A549 (cell line): ENCODE results near the gene CPLX1. TPM values are rescaled to one million over a fixed set of nuclear protein-coding genes. Genes with fewer than 3 reads are reported as not detected.

Source experiments
- ATAC-seq, 2 experiments: fragments of 200-7000 bp in 1 of 2; fragments of >200 bp in 1 of 2; cut with Nextera tagmentation in 1 of 2; cut with Tn5 transposase in 1 of 2; 3 replicates each; pipeline versions ENCODE4 v1.8.0 to v1.9.1; 2018 to 2020; ENCODE audit warnings: mild to moderate bottlenecking in 1 of 2, moderate library complexity in 1 of 2
- CTCF ChIA-PET: fragments of 300-600 bp; sonication (Branson Sonifier 250); formaldehyde crosslinking; extraction: SDS; loops from one replicate; lab custom pipeline; 2021; ENCODE audit warnings: antibody characterized with exemption, inconsistent platforms; lab: Yijun Ruan, JAX
- POLR2A ChIA-PET: fragments of 350-600 bp; formaldehyde crosslinking; extraction: SDS; loops from one replicate; lab custom pipeline; 2021; ENCODE audit warnings: antibody characterized with exemption, inconsistent platforms; lab: Yijun Ruan, JAX
- DNase-seq, 2 experiments: peaks; one replicate each; pipeline versions ENCODE4 v3.0.0 to v3.0.0-alpha.2; 2011 to 2016; ENCODE audit warnings: low read depth in 1 of 2, low spot score in 1 of 2
- FAIRE-seq: peaks from 2 replicates; lab custom pipeline; 2011; peaks lifted over from hg19 to GRCh38; lab: Jason Lieb, UNC
- H3K27ac ChIP-seq, 2 experiments: fragments of >200 bp; sonication (Bioruptor Twin); formaldehyde crosslinking; 3 replicates each; pipeline ENCODE4 v1.5.1; 2016 to 2017
- H3K4me1 ChIP-seq: fragments of >200 bp; sonication (Bioruptor Twin); formaldehyde crosslinking; 3 replicates; pipeline ENCODE4 v1.6.1; 2016
- H3K4me2 ChIP-seq: fragments of >200 bp; sonication (Bioruptor Twin); formaldehyde crosslinking; 3 replicates; pipeline ENCODE4 v1.6.1; 2016
- H3K4me3 ChIP-seq: fragments of >200 bp; sonication (Bioruptor Twin); formaldehyde crosslinking; 3 replicates; pipeline ENCODE4 v1.5.1; 2016
- H3K9me3 ChIP-seq: fragments of >200 bp; sonication (Bioruptor Twin); formaldehyde crosslinking; 3 replicates; pipeline ENCODE4 v1.6.1; 2016
- BHLHE40 ChIP-seq: IDR thresholded peaks from 2 replicates; pipeline ENCODE4 v1.6.1; 2012; ENCODE audit warnings: low read depth, low read length, inconsistent platforms
- CBX2 ChIP-seq: fragments of 200-600 bp; sonication (generic); IDR thresholded peaks from 2 replicates; pipeline ENCODE4 v1.6.1; 2016; ENCODE audit warnings: low read depth, mild to moderate bottlenecking, borderline replicate concordance
- CBX8 ChIP-seq: fragments of 200-600 bp; sonication (generic); IDR thresholded peaks from 2 replicates; pipeline ENCODE4 v1.6.1; 2016
- EHF ChIP-seq: fragments of 250-450 bp; sonication (Bioruptor Pico); IDR thresholded peaks from 2 replicates; pipeline ENCODE4 v1.5.0; 2020; ENCODE audit warnings: mild to moderate bottlenecking
- HOXB13 ChIP-seq: fragments of 250-450 bp; sonication (Bioruptor Pico); IDR thresholded peaks from 2 replicates; pipeline ENCODE4 v1.5.0; 2020; ENCODE audit warnings: low read depth, mild to moderate bottlenecking, moderate library complexity
- KDM1A ChIP-seq: fragments of 200-600 bp; sonication (generic); IDR thresholded peaks from 2 replicates; pipeline ENCODE4 v1.6.1; 2016; ENCODE audit warnings: low read depth, mild to moderate bottlenecking
- MYC ChIP-seq: IDR thresholded peaks from 2 replicates; pipeline ENCODE4 v1.6.1; 2012; ENCODE audit warnings: mild to moderate bottlenecking, inconsistent platforms, low read length, improper control_type of control experiment, borderline replicate concordance
- RNF2 ChIP-seq: fragments of 200-600 bp; sonication (generic); IDR thresholded peaks from 2 replicates; pipeline ENCODE4 v1.6.1; 2016; ENCODE audit warnings: low read depth, mild to moderate bottlenecking, antibody characterized with exemption, moderate library complexity, borderline replicate concordance
- SMC3 ChIP-seq: fragments of >200 bp; sonication (Bioruptor Twin); formaldehyde crosslinking; IDR thresholded peaks from 3 replicates; pipeline ENCODE4 v1.6.1; 2018; ENCODE audit warnings: inconsistent platforms
- SREBF2 ChIP-seq: fragments of 450-650 bp; IDR thresholded peaks from 2 replicates; pipeline ENCODE4 v1.6.1; 2014; ENCODE audit warnings: mild to moderate bottlenecking, moderate library complexity
- TFCP2L1 ChIP-seq: fragments of 250-450 bp; sonication (Bioruptor Pico); IDR thresholded peaks from 2 replicates; pipeline ENCODE4 v1.5.0; 2021; ENCODE audit warnings: mild to moderate bottlenecking
- ZC3H11A ChIP-seq: fragments of 450-650 bp; IDR thresholded peaks from 2 replicates; pipeline ENCODE4 v1.6.1; 2014; ENCODE audit warnings: antibody characterized with exemption, mild to moderate bottlenecking
- ZFP36 ChIP-seq: fragments of 450-650 bp; IDR thresholded peaks from 2 replicates; pipeline ENCODE4 v1.6.1; 2014; ENCODE audit warnings: borderline replicate concordance; ENCODE audit not compliant: partially characterized antibody
- WGBS: methylation state at CpG from one replicate; pipeline ENCODE4 v1.1.6; 2017; ENCODE audit errors: missing lambda C conversion rate; 5-methylcytosine and 5-hydroxymethylcytosine counted together
- polyA plus RNA-seq, 4 experiments: library from polyadenylated mRNA; depleted of rRNA in 3 of 4; stranded (reverse); fragments of >200 nt; fragmentation: RNase III in 1 of 4; extraction: RNeasy Plus Mini Kit Qiagen cat#74134 plus additional on column Dnase treatment in 1 of 4; gene quantifications; 2 replicates in 3 of 4; 3 replicates in 1 of 4; pipeline ENCODE4 v1.2.3, GENCODE V29; 2011 to 2017
- TF ChIP-seq, protein P1 (sequence below): fragments of 450-650 bp; IDR thresholded peaks from 2 replicates; pipeline ENCODE4 v1.6.1; 2014; ENCODE audit warnings: antibody characterized with exemption
- TF ChIP-seq, protein P2 (sequence below): fragments of >200 bp; sonication (Bioruptor Twin); formaldehyde crosslinking; IDR thresholded peaks from 3 replicates; pipeline ENCODE4 v1.5.1; 2016
- TF ChIP-seq, protein P3 (sequence below): fragments of 150-350 bp; IDR thresholded peaks from 2 replicates; pipeline ENCODE4 v1.6.1; 2014; ENCODE audit warnings: low read depth, mild to moderate bottlenecking, low read length

Gene CPLX1
- polyA plus RNA-seq, 2 of the 4 experiments (the other 2 are of a cell fraction): 0.19 to 0.57 TPM

GRCh38 chr4:735583-735982 lies 90.3 kb downstream of the CPLX1 start:
- Histone ChIP-seq H3K4me3 (no peak overlapping the region), H3K27ac (no peak overlapping the region), H3K4me1 (no peaks in the 10 kb centered on the region), H3K4me2 (no peak overlapping the region), H3K9me3 (no peaks in the 10 kb centered on the region)
- ChIA-PET POLR2A (no interaction called here), CTCF (no interaction called here)
- no peak for ATAC-seq
- no peak for FAIRE-seq
- no peak for DNase-seq
- TF ChIP-seq, protein P1, sequence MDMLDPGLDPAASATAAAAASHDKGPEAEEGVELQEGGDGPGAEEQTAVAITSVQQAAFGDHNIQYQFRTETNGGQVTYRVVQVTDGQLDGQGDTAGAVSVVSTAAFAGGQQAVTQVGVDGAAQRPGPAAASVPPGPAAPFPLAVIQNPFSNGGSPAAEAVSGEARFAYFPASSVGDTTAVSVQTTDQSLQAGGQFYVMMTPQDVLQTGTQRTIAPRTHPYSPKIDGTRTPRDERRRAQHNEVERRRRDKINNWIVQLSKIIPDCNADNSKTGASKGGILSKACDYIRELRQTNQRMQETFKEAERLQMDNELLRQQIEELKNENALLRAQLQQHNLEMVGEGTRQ: no peak
- TF ChIP-seq SREBF2 (no peak), ZFP36 (no peak), TFCP2L1 (no peak), SMC3 (no peak), CBX2 (no peak), EHF (CRISPR knock-in tag) (no peak), RNF2 (no peak), BHLHE40 (no peak), ZC3H11A (no peak), HOXB13 (CRISPR knock-in tag) (no peak), CBX8 (no peak), KDM1A (no peak), MYC (no peak)
- TF ChIP-seq, protein P2, sequence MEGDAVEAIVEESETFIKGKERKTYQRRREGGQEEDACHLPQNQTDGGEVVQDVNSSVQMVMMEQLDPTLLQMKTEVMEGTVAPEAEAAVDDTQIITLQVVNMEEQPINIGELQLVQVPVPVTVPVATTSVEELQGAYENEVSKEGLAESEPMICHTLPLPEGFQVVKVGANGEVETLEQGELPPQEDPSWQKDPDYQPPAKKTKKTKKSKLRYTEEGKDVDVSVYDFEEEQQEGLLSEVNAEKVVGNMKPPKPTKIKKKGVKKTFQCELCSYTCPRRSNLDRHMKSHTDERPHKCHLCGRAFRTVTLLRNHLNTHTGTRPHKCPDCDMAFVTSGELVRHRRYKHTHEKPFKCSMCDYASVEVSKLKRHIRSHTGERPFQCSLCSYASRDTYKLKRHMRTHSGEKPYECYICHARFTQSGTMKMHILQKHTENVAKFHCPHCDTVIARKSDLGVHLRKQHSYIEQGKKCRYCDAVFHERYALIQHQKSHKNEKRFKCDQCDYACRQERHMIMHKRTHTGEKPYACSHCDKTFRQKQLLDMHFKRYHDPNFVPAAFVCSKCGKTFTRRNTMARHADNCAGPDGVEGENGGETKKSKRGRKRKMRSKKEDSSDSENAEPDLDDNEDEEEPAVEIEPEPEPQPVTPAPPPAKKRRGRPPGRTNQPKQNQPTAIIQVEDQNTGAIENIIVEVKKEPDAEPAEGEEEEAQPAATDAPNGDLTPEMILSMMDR: no peak
- TF ChIP-seq, protein P3, sequence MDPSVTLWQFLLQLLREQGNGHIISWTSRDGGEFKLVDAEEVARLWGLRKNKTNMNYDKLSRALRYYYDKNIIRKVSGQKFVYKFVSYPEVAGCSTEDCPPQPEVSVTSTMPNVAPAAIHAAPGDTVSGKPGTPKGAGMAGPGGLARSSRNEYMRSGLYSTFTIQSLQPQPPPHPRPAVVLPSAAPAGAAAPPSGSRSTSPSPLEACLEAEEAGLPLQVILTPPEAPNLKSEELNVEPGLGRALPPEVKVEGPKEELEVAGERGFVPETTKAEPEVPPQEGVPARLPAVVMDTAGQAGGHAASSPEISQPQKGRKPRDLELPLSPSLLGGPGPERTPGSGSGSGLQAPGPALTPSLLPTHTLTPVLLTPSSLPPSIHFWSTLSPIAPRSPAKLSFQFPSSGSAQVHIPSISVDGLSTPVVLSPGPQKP: no peak
- 81% methylated on average over 7 of the region's 8 CpGs for WGBS

Other genes with a start within 250 kb of the CPLX1 start
- gene TMEM271, start 249.8 kb downstream of the CPLX1 start, polyA plus RNA-seq (2011; rRNA removed): not detected in 2 replicates
- gene TMEM271, start 249.8 kb downstream of the CPLX1 start, polyA plus RNA-seq (2017; fragmentation: RNase III; extraction: RNeasy Plus Mini Kit Qiagen cat#74134 plus additional on column Dnase treatment): not detected in 3 replicates
- gene PDE6B, start 200.6 kb downstream of the CPLX1 start, polyA plus RNA-seq (2011; rRNA removed): not detected in 2 replicates
- gene PDE6B, start 200.6 kb downstream of the CPLX1 start, polyA plus RNA-seq (2017; fragmentation: RNase III; extraction: RNeasy Plus Mini Kit Qiagen cat#74134 plus additional on column Dnase treatment): 0.03 TPM in 1 of 3 replicates, not detected in the others
- gene ATP5ME, start 151.9 kb downstream of the CPLX1 start, polyA plus RNA-seq (2011; rRNA removed): 198 and 214 TPM in 2 replicates
- gene ATP5ME, start 151.9 kb downstream of the CPLX1 start, polyA plus RNA-seq (2017; fragmentation: RNase III; extraction: RNeasy Plus Mini Kit Qiagen cat#74134 plus additional on column Dnase treatment): 659 to 715 TPM (median 660 TPM) in 3 replicates
- 7.6 and 8.0 TPM in 2 replicates for gene MYL5, start 151.6 kb downstream of the CPLX1 start, polyA plus RNA-seq (2011; rRNA removed)
- 8.3 to 9.4 TPM (median 8.9 TPM) in 3 replicates for gene MYL5, start 151.6 kb downstream of the CPLX1 start, polyA plus RNA-seq (2017; fragmentation: RNase III; extraction: RNeasy Plus Mini Kit Qiagen cat#74134 plus additional on column Dnase treatment)
- gene SLC49A3, start 137.0 kb downstream of the CPLX1 start, polyA plus RNA-seq (2011; rRNA removed): 0.05 TPM in 1 of 2 replicates, not detected in the other
- 0.09 to 0.12 TPM (median 0.11 TPM) in 3 replicates for gene SLC49A3, start 137.0 kb downstream of the CPLX1 start, polyA plus RNA-seq (2017; fragmentation: RNase III; extraction: RNeasy Plus Mini Kit Qiagen cat#74134 plus additional on column Dnase treatment)
- gene PCGF3, start 120.3 kb downstream of the CPLX1 start, polyA plus RNA-seq (2011; rRNA removed): 21.0 and 21.7 TPM in 2 replicates
- 14.2 to 17.8 TPM (median 15.9 TPM) in 3 replicates for gene PCGF3, start 120.3 kb downstream of the CPLX1 start, polyA plus RNA-seq (2017; fragmentation: RNase III; extraction: RNeasy Plus Mini Kit Qiagen cat#74134 plus additional on column Dnase treatment)
- 13.8 and 15.3 TPM in 2 replicates for gene GAK, start 106.2 kb upstream of the CPLX1 start, polyA plus RNA-seq (2011; rRNA removed)
- 31.5 to 34.3 TPM (median 34.3 TPM) in 3 replicates for gene GAK, start 106.2 kb upstream of the CPLX1 start, polyA plus RNA-seq (2017; fragmentation: RNase III; extraction: RNeasy Plus Mini Kit Qiagen cat#74134 plus additional on column Dnase treatment)
- 19.4 and 26.5 TPM in 2 replicates for gene TMEM175, start 106.3 kb upstream of the CPLX1 start, polyA plus RNA-seq (2011; rRNA removed)
- gene TMEM175, start 106.3 kb upstream of the CPLX1 start, polyA plus RNA-seq (2017; fragmentation: RNase III; extraction: RNeasy Plus Mini Kit Qiagen cat#74134 plus additional on column Dnase treatment): 14.8 to 16.7 TPM (median 15.7 TPM) in 3 replicates
- 2.7 and 3.3 TPM in 2 replicates for gene DGKQ, start 147.4 kb upstream of the CPLX1 start, polyA plus RNA-seq (2011; rRNA removed)
- 6.2 to 7.8 TPM (median 7.0 TPM) in 3 replicates for gene DGKQ, start 147.4 kb upstream of the CPLX1 start, polyA plus RNA-seq (2017; fragmentation: RNase III; extraction: RNeasy Plus Mini Kit Qiagen cat#74134 plus additional on column Dnase treatment)
- gene IDUA, start 160.9 kb upstream of the CPLX1 start, polyA plus RNA-seq (2011; rRNA removed): 3.1 and 4.2 TPM in 2 replicates
- 13.9 to 19.4 TPM (median 19.2 TPM) in 3 replicates for gene IDUA, start 160.9 kb upstream of the CPLX1 start, polyA plus RNA-seq (2017; fragmentation: RNase III; extraction: RNeasy Plus Mini Kit Qiagen cat#74134 plus additional on column Dnase treatment)
- gene SLC26A1, start 167.3 kb upstream of the CPLX1 start, polyA plus RNA-seq (2011; rRNA removed): 0.09 and 0.23 TPM in 2 replicates
- gene SLC26A1, start 167.3 kb upstream of the CPLX1 start, polyA plus RNA-seq (2017; fragmentation: RNase III; extraction: RNeasy Plus Mini Kit Qiagen cat#74134 plus additional on column Dnase treatment): 0.30 to 0.61 TPM (median 0.50 TPM) in 3 replicates
- 4.7 and 8.3 TPM in 2 replicates for gene FGFRL1, start 185.5 kb upstream of the CPLX1 start, polyA plus RNA-seq (2011; rRNA removed)
- 11.2 to 11.4 TPM (median 11.2 TPM) in 3 replicates for gene FGFRL1, start 185.5 kb upstream of the CPLX1 start, polyA plus RNA-seq (2017; fragmentation: RNase III; extraction: RNeasy Plus Mini Kit Qiagen cat#74134 plus additional on column Dnase treatment)